Right ventricle myocardium superior (tissue), 1 donor: Measurements from ENCODE around the gene ASIP. TPM values are rescaled to one million over a fixed set of nuclear protein-coding genes. Genes with fewer than 3 reads are reported as not detected.
"Not testable (repeated sequence)": the region's sequence is repeated elsewhere in the genome, so short reads cannot be mapped to it uniquely, and the experiment has no call there.

Source experiments
- ATAC-seq: fragments of 200-7000 bp; cut with Tn5 transposase; one replicate; pipeline ENCODE4 v1.9.1; 2020; ENCODE audit warnings: mild to moderate bottlenecking; ENCODE audit not compliant: poor library complexity
- DNase-seq: peaks from one replicate; pipeline ENCODE4 v3.0.0-alpha.2; 2020
- intact Hi-C: fragments of 100-400 bp; cut with DNase I; formaldehyde crosslinking; loops from one replicate; pipeline ENCODE4 v1.11.2; 2022
- long read RNA-seq: library from polyadenylated mRNA; unstranded; transcript quantifications from one replicate; pipeline ENCODE4 v2.0.0, GENCODE V29; 2021
- total RNA-seq: library from RNA; stranded (reverse); fragmentation: NEBNext Ultra II Directional; extraction: Animal tissue kit (Norgen Biotek cat#: 25700); gene quantifications from one replicate; pipeline ENCODE4 v1.2.1, GENCODE V29; 2021
- donor health status: DM: no; HTN: yes; CAD: no; lungs with severe emphysema.

Gene ASIP, protein sequence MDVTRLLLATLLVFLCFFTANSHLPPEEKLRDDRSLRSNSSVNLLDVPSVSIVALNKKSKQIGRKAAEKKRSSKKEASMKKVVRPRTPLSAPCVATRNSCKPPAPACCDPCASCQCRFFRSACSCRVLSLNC
- total RNA-seq = 18.9 TPM
- long read RNA-seq, partial matches to known transcripts = 9 of 10 reads
- long read RNA-seq, other reads (novel, unspliced or antisense) = 1 of 10 reads

DNA sequence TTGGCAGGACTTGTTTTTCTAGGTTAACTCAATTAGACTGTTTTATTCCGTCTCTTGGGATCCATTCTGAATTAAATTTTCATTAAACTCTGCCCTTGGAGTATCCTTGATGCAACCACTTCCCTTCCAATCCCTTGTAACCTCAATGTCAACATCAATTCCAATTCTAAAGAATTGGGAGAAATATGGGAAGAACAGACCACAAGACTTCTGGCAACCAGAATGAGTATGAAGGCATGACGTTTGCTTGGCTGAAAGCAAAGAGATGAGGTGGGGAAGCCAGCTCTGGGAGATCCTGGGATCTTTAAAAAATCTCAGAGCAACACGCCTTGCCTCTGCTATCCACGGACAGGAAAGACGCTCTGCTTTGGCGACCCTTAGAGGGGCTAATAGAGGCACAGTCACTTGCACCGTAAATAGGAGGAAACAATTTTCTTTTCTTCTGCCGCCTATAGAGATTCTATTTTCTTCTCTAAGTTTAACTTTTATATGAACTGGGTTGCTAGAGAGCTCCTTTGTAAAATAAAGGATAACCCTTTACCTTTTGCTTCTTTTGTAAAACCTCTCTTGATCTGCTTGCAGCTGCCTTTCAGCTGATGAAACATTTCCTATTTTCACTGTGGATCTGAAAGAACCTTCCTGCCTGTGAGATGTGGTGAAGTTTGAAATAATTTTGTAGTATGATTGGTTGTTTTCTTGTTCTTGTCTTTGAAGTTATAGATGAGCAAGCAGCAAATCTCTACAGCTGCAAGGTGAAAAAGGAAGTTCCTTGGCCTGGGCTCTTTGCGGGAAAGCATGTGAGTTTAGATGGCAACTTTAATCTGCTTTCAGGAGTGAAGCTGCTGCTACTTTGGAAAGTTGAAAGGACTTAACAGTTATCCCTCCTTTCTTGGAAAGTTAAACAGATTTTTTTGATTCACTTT lies at the start of gene ASIP:
ASIP (plus strand) TSS at position 731 of the 923 bp plus-strand sequence. CDS start 18,952 bp downstream, outside the sequence.
- no peak for ATAC-seq
- DNase-seq = no peak
- intact Hi-C loops = no loop called here

DNA sequence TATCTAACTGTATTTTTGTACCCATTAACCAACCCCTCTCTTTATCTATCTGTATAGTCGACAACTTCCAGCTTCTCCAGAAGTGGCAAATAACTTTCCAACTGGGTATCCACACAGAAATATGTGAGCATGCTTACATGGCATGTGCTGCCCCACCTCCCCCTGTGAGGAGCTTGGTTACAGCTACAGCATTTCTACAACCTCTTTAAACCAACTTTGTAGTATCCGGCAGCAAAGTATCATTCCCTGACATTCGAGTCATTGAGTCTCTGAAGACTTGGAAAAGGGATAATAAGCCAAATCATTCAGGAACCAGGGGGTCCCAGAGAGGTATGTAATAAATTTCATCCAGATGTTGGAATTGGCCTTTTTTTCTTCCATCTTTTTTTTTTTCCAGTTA lies 48.2 kb upstream of the ASIP start:
- intact Hi-C loops = no loop called here
- no peak for ATAC-seq
- no peak for DNase-seq

DNA sequence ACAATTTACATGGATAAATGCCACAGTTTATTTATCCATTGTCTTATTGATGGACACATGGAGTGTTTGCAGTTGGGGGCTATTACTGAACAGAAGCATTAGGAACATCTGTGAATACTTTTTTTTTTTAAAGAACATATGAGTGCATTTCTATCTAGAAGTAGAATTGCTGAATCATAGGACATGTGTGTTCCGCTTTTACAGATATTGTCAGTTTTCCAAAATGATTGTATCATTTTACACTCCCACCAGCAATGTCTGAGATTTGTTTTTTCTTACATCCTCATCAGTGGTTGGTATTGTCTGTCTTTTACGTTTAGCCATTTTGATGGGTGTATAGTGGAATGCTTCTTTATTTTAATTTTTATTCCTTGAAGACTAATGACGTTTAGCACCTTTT lies 42.0 kb upstream of the ASIP start:
- ATAC-seq (no peak), DNase-seq (no peak)
- intact Hi-C loops = no loop called here

DNA sequence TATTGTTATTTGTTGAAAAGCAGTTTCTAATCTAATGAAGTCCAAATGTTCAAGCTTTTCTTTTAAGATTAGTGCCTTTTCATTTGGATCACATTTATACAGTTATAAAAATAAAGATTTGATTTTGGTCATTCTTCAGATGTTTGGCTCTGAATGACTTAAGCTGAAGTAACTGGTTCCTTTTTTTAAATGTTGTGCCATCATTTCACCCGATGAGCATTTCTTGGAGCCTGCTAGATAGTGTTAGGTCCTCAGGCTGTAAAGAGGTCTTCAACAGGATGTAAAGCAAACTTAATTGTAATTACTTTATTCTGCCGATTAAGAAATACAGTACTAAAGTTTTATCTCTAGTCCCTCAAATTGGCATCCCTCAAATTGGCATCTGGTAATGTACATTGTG lies 41.2 kb upstream of the ASIP start:
- DNase-seq = no peak
- no peak for ATAC-seq
- intact Hi-C loops = no loop called here

DNA sequence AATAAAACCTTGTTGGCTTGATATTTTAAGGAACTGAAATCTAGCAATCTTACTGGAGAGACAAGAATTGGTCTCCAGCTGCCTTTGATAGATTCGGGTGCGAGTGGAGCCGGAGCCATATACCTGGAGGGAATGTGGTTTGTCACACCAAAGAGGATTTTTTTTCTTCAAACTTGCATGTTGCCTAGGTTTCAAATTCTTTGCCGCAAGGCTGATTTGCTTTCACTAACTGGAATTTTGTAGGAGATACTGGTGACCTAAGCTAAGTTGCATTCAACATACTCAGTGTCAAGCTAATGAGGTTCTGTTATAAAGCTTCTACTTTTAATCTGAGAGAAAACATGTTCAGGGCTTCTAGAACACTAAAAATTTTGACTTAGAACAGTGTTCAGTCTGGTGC lies 39.7 kb upstream of the ASIP start:
- DNase-seq = no peak
- no peak for ATAC-seq
- intact Hi-C loops = no loop called here

DNA sequence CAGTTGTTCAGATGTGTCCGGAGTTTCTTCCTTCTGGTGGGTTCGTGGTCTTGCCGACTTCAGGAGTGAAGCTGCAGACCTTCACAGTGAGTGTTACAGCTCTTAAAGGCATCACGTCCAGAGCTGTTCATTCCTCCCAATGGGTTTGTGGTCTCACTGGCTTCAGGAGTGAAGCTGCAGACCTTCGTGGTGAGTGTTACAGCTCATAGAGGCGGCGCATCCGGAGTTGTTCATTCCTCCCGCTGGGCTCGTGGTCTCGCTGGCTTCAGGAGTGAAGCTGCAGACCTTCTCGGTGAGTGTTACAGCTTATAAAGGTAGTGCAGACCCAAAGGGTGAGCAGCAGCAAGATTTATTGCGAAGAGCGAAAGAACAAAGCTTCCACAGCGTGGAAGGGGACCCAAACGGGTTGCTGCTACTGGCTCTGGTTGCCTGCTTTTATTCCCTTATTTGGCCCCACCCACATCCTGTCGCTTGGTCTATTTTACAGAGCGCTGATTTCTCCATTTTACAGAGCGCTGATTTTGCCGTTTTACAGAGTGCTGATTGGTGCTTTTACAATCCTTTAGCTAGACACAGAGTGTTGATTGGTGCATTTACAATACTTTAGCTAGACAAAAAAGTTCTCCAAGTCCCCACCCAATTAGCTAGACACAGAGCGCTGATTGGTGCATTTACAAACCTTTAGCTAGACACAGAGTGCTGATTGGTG lies 35.9 kb upstream of the ASIP start:
- ATAC-seq, DNase-seq, intact Hi-C loops: not testable (repeated sequence)

DNA sequence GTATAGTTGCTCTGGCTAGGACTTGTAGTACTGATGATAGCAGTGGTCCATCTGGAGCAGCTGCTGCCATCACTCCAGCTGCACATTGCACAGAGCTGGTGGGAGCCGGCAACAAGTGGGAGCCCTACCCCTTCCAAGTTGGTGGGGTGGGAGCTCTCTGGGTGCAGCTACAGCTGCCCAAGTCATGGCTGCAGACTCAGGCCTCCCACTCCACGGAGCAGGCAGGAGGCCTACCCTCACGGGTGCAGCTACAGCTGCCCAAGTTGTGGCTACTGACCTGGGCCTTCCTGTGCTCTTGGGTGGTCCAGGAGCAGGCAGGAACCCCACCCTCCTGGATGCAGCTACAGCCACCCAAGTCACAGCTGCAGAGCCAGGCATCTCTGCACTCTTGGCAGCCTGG lies 32.1 kb upstream of the ASIP start:
- intact Hi-C loops = no loop called here

DNA sequence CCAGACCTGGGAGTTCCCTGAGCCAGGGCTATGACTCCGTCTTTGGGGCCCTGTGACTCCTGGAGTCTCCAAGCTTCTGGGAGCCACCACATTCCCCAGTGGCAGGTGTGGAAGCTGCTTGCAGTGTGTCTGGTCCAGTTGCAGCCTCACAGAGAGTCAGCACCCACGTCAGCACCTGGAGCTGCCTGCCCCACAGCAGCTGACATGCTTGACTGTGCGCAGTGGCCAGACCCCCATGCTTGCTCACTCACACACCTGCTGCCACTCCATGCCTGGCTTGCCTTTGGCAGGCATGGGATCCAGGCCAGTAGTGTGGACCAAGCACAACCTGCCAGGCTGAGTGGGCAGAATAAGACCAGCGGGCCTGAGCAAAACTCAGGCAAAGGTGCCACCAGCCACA lies 31.0 kb upstream of the ASIP start:
- DNase-seq = no peak
- ATAC-seq = no peak
- intact Hi-C loops = no loop called here

More for the DNA sequence above, 32.1 kb upstream of the ASIP start:
- ATAC-seq = no peak
- DNase-seq = no peak

DNA sequence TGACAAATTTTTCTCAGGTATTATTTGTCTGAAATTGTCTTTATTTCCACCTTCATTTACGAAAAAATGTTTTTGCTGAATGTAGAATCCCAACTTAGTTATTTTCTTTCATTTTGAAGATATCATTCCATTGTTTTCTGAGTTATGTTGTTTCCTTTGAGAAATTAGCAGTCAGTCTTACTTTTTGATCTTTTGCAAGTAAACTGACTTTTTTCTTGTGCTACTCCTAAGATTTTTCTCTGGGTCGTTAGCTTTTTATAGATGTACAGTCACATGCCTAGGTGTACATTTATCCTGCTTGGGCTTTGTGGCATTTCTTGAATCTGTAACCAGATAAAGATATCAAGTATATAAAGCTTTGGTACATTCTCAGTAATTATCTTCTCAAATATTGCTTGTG lies 29.6 kb upstream of the ASIP start:
- DNase-seq = no peak
- intact Hi-C loops = no loop called here
- ATAC-seq = no peak

DNA sequence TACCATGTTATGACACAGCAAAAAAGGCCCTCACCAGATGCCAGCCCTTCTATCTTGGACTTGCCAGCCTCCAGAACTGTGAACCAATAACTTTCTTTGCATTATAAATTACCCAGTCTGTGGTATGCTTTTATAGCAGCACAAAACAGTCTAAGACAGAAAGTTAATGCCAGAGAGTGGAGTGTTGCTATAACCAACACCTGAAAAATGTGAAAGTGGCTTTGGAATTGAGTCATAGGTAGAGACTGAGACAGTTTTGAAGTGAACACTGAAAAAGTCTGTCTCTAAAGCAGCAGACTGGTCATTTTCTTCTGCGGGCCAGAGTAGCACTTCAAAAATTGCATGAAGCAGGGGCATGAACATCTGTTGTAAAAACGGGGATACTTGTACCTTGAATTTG lies 28.0 kb upstream of the ASIP start:
- no peak for ATAC-seq
- intact Hi-C loops = no loop called here
- no peak for DNase-seq

DNA sequence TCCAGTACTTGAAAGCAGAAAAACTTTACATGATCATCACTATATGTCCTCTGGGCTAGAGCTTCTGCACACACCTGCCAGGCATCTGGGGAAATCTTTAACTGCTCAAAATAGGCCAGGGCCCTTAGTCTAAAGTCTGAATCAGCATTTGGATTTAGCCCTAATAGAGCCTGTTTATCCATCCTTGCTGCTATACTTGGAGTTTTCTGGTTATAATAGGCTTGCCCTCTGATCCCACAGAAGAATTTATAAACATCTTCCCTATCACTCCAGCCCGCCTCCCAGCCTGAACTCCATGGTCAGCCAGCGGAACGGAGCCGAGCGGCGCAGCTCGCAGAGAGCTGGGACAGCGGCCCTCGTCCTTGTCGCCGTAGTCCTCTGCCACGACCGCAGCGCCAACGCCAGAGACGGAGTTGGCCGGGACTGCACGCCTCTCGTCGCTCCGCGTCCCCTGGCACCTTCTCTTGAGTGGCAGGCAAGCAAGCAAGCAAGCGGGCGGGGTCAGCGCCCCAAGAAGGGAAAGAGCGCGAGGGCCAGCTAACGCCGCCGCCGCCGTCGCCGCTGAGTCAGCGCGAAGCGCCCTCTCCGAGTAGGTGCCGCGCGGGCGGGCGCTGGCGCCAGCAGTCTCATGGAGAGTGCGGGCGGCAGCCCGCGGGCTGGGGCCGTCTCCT lies 25.4 kb upstream of the ASIP start:
- ATAC-seq (peak; percentile 99), DNase-seq (peak; percentile 91)
- intact Hi-C loops = no loop called here

DNA sequence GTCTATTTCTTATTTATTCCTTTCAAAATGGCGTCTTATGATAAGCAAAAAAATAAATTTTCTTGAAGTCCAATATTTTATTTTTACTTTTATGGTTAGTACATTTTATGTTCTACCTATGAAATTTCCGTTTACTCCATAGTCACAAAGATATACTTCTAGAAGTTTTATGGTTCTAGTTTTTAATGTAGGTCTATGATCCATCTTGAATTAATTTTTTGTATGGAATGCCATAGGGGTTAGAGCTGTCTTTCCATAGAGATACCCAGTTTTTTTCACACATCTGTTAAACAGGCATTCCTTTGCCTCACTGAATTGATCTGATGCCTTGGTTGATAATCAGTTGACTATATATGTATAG lies 24.9 kb upstream of the ASIP start:
- intact Hi-C loops = no loop called here
- ATAC-seq = no peak
- no peak for DNase-seq

DNA sequence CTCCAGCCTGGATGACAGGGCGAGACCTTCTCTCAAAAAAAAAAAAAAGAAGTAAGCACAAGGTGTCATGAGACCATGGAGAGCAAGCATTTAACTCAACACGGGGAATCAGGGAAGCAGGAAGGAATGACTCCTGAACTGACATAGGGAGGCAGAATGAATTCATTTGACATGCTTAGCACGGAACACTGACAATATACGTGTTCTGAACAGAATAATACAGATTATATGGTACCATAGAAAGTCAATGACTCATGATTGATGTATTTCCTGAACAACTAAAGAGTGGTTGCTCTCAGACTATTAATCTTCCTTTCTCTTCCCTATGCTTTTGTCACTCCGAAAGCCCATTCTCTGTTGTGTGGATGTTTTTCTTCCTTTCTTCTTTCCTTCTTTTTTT lies 20.7 kb upstream of the ASIP start:
- DNase-seq (no peak), ATAC-seq (no peak)
- intact Hi-C loops = no loop called here

DNA sequence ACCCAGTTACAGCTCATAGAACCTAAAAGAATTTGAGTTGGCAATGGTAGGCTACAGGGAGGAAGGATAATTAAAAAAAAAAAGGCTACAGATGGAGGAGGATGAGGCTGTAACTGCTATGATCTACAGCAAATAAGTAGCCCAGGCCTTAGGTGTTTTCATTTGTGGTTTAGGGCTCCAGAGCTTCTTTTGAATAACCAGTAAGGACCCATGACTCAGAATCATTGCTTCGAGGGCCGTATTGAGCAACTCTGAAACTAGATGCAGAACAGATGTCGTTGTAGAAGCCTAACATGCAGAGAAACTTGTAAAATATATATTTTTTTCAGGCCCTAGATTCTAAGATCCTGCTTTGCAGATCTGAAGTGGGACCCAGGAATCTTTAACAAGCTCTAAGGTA lies 19.0 kb upstream of the ASIP start:
- intact Hi-C loops = no loop called here
- ATAC-seq (no peak), DNase-seq (no peak)

DNA sequence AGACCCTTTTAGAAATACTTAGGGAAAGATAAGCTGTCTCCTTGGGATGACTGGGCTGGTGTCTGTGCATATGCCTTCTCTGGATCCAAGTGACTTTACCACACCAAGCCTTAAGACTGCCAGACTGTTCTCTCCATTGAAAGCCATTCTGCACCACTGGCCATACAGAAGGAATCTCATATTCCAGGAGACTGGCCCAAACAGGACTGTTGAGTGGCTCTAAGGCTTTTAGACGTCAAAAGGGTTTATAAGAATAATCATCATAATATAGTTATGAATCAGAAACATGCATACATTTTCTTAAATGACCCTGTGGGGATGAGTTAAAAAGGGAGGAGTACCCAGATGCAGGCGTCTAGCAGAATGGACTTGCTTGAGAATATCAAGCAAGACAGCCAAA lies 17.0 kb upstream of the ASIP start:
- intact Hi-C loops, ATAC-seq, DNase-seq: not testable (repeated sequence)

DNA sequence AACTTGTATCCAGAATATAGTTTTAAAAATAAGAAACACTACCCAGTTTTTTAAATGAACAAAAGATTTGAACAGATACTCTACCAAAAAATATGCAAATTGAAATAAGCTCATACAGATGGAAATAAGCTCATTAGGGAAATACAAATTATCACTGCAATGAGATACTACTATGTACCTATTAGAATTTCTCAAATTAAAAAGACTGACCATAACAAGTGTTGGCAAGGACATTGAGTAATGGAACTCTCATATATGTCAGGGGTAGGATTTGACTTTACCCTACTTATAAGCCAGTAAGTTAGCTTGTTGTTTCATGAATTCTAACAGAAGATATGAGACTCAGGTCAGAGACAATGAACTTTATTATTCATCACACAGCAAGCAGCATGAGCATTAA lies 9.6 kb upstream of the ASIP start:
- DNase-seq (no peak), ATAC-seq (no peak)
- intact Hi-C loops = no loop called here

DNA sequence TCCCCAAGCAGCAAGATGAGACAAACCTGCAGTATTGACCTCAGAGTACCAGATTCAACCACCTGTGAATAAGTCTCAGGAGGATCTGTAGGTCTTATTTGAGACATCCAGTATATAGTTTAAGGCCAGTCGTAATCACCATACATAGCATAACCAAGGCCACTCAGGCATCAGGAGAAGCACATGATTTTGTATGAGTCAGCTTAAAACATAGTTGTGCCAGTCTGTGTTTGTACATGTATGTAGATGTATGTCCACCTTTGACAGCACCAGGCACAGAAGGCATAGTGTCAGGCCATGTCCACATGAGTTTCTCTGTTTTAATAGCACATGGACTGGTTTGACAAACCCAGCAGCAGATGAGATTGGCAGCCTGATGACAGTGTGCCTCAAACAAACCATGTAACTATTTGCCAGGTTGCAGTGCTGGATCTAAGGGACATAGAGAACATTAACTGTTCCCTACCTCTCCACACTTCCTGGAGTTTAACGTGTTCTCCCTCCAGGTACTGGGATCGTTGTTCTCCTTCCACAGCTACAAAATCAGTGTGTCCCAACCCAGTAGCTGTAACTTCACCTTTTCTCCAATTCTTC lies 8.6 kb upstream of the ASIP start:
- DNase-seq = no peak
- ATAC-seq = no peak
- intact Hi-C loops = no loop called here

DNA sequence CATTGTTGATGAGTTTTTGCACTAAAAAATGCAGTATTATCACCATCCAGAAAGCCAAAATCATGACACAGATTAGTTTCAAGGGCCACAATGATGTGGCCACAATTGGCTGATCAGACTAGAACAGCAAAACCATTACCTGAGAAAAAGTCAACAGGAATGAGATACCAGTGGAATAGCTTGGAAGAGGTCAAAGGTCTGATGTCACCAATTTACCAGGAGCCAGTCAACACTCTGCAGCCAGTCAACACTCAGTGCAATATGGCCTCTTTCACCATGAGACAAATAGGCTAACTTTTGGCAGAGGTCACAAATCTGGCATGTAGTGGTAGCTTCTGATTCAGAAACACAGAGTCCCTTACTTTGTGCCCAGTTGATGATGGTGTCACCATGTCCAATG lies 7.5 kb upstream of the ASIP start:
- intact Hi-C loops = no loop called here
- ATAC-seq (no peak), DNase-seq (no peak)

DNA sequence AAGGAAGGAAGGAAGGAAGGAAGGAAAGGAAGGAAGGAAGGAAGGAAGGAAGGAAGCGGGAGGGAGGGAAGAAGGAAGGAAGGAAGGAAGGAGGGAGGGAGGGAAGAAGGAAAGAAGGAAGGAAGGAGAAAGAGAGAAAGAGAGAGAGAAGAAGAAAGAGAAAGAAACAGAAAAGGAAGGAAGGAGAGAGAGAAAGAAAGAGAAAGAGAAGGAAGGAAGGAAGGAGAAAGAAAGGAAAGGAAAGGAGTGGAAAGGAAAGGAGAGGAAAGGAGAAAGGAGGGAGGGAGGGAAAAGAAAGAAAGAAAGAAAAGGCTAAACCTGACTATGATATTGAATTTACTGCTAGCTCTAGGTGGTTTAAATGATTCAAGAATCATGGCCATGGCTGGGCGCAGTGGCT lies 5.3 kb upstream of the ASIP start:
- intact Hi-C loops = no loop called here
- ATAC-seq (no peak), DNase-seq (no peak)
